Effector CD4-positive, alpha-beta T cell (primary cell): ENCODE measurements around the gene TRIM29.

ENCODE experiments used
- DNase-seq: peaks from one replicate; pipeline ENCODE4 v3.0.0-alpha.2; 2020

TRIM29 gene

GRCh38 chr11:120136356-120136755 lies 1.6 kb downstream of the TRIM29 start:
- DNase-seq = no peak

GRCh38 chr11:120135838-120136237 lies 2.1 kb downstream of the TRIM29 start:
- no peak for DNase-seq

GRCh38 chr11:120134931-120135228 lies 3.0 kb downstream of the TRIM29 start:
- no peak for DNase-seq

- no peak for DNase-seq
These were observed 3.6 kb downstream of the TRIM29 start for GRCh38 chr11:120134106-120134930.

- no peak for DNase-seq
These were observed 4.5 kb downstream of the TRIM29 start for GRCh38 chr11:120133216-120134105.

- DNase-seq = no peak
These were observed 5.2 kb downstream of the TRIM29 start for GRCh38 chr11:120132645-120133185.

GRCh38 chr11:120131941-120132644 lies 5.8 kb downstream of the TRIM29 start:
- no peak for DNase-seq

GRCh38 chr11:120130991-120131760 lies 6.7 kb downstream of the TRIM29 start:
- no peak for DNase-seq

GRCh38 chr11:120130176-120130980 lies 7.5 kb downstream of the TRIM29 start:
- DNase-seq = no peak

- DNase-seq = no peak
These were observed 8.3 kb downstream of the TRIM29 start for GRCh38 chr11:120129570-120129969.

- no peak for DNase-seq
These were observed 9.4 kb downstream of the TRIM29 start for GRCh38 chr11:120128392-120129119.

- DNase-seq = no peak
These were observed 10.7 kb downstream of the TRIM29 start for GRCh38 chr11:120127236-120127635.

- DNase-seq = no peak
These were observed 11.3 kb downstream of the TRIM29 start for GRCh38 chr11:120126620-120127019.

GRCh38 chr11:120125509-120125908 lies 12.4 kb downstream of the TRIM29 start:
- DNase-seq = no peak

GRCh38 chr11:120125024-120125423 lies 12.9 kb downstream of the TRIM29 start:
- no peak for DNase-seq

- DNase-seq = no peak
These were observed 13.6 kb downstream of the TRIM29 start for GRCh38 chr11:120124355-120124754.

- no peak for DNase-seq
These were observed 14.0 kb downstream of the TRIM29 start for GRCh38 chr11:120123946-120124345.

- DNase-seq = no peak
These were observed 14.8 kb downstream of the TRIM29 start for GRCh38 chr11:120122924-120123683.

- no peak for DNase-seq
These were observed 15.9 kb downstream of the TRIM29 start for GRCh38 chr11:120121914-120122473.

GRCh38 chr11:120121336-120121735 lies 16.6 kb downstream of the TRIM29 start:
- DNase-seq = no peak
